ENCODE data around the gene HSPB3.

- TF ChIP-seq CTCF (conservative IDR thresholded peaks at IDR 0.05; ENCODE audit: low read depth, low read length) (no peak), EZH2 (IDR thresholded peaks at IDR 0.05; ENCODE audit: low read length, unreplicated experiment) (no peak)
These were observed 21.2 kb downstream of the HSPB3 start for GRCh38 chr5:54476682-54477081.
